Measurements from ENCODE around the gene SNTB2.

SNTB2 gene

GRCh38 chr16:69188236-69188549 lies 1.2 kb downstream of the SNTB2 start:
- Histone ChIP-seq H3K27ac (peak overlapping the region; percentile 79 to 87), H3K36me3 (no peaks in the 10 kb centered on the region), H3K9me3 (no peaks in the 10 kb centered on the region), H3K27me3 (no peaks in the 10 kb centered on the region), H3K4me1 (peaks cover 0 to 63% (median 47%) of the 10 kb centered on the region in 4 donors), H3K4me3 (peak overlapping the region; percentile 89 to 93)
- no peak for DNase-seq
- no peak for TF ChIP-seq CTCF (IDR thresholded peaks at IDR 0.05)
- intact Hi-C loops (cut with DNase I; ENCODE audit: low total_unique reads) = no loop called here

DNA sequence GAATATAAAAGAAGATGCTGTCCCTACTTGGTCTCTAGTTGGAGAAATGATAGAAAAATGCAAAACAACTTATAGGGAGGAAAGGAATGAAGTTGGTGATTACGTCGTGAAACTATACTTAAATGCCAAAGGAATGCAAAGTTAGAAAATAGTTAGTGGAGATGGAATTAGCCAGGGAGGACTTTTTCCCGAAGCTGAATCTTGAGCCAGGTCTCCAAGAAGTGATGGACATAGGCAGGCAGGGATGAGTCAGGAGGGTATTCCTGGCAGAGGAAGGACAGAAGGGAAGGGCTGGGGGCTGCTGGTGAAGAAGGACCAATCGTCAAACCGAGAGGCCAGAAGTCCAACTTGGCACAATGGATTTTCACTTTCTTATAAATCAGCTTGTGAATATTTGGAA lies 1.8 kb downstream of the SNTB2 start:
- DNase-seq = no peak
- intact Hi-C loops (cut with DNase I; ENCODE audit: low total_unique reads) = no loop called here
- Histone ChIP-seq H3K36me3 (no peaks in the 10 kb centered on the region), H3K4me3 (peak overlapping the region; percentile 89 to 93), H3K4me1 (peaks cover 0 to 63% (median 47%) of the 10 kb centered on the region in 4 donors), H3K9me3 (no peaks in the 10 kb centered on the region), H3K27me3 (no peaks in the 10 kb centered on the region), H3K27ac (peak overlapping the region; percentile 79 to 87)
- no peak for TF ChIP-seq CTCF (IDR thresholded peaks at IDR 0.05)

- H3K27ac ChIP-seq = no peak overlapping the region
- DNase-seq = no peak
- H3K9me3 ChIP-seq = no peaks in the 10 kb centered on the region
- no peak for TF ChIP-seq CTCF (IDR thresholded peaks at IDR 0.05)
- intact Hi-C loops (cut with DNase I; ENCODE audit: low total_unique reads) = no loop called here
- no peaks in the 10 kb centered on the region for H3K36me3 ChIP-seq
- H3K4me3 ChIP-seq = no peak overlapping the region
- no peaks in the 10 kb centered on the region for H3K27me3 ChIP-seq
- peaks cover 0 to 73% (median 53%) of the 10 kb centered on the region in 4 donors for H3K4me1 ChIP-seq
Measured at GRCh38 chr16:69190046-69190588, 3.2 kb downstream of the SNTB2 start.

GRCh38 chr16:69190598-69190997 lies 3.6 kb downstream of the SNTB2 start:
- no peaks in the 10 kb centered on the region for H3K27me3 ChIP-seq
- DNase-seq = no peak
- H3K36me3 ChIP-seq = no peaks in the 10 kb centered on the region
- H3K4me1 ChIP-seq = peaks cover 0 to 78% (median 58%) of the 10 kb centered on the region in 4 donors
- H3K4me3 ChIP-seq = no peak overlapping the region
- intact Hi-C loops (cut with DNase I; ENCODE audit: low total_unique reads) = no loop called here
- no peak overlapping the region for H3K27ac ChIP-seq
- TF ChIP-seq CTCF (IDR thresholded peaks at IDR 0.05) = no peak
- no peaks in the 10 kb centered on the region for H3K9me3 ChIP-seq

- H3K4me3 ChIP-seq = no peak overlapping the region
- H3K27ac ChIP-seq = no peak overlapping the region
- H3K4me1 ChIP-seq = peaks cover 0 to 80% (median 60%) of the 10 kb centered on the region in 4 donors
- TF ChIP-seq CTCF (IDR thresholded peaks at IDR 0.05) = no peak
- no peaks in the 10 kb centered on the region for H3K36me3 ChIP-seq
- no peaks in the 10 kb centered on the region for H3K9me3 ChIP-seq
- no peak for DNase-seq
- H3K27me3 ChIP-seq = no peaks in the 10 kb centered on the region
- intact Hi-C loops (cut with DNase I; ENCODE audit: low total_unique reads) = no loop called here
Measured at GRCh38 chr16:69191136-69191535, 4.2 kb downstream of the SNTB2 start.

- no peaks in the 10 kb centered on the region for H3K9me3 ChIP-seq
- H3K27me3 ChIP-seq = no peaks in the 10 kb centered on the region
- peaks cover 0 to 96% (median 51%) of the 10 kb centered on the region in 4 donors for H3K4me1 ChIP-seq
- H3K36me3 ChIP-seq = no peaks in the 10 kb centered on the region
- no peak for DNase-seq
- intact Hi-C loops (cut with DNase I; ENCODE audit: low total_unique reads) = no loop called here
- no peak for TF ChIP-seq CTCF (IDR thresholded peaks at IDR 0.05)
- peak overlapping the region in 1 of 2 donors; percentile 5 for H3K27ac ChIP-seq
- no peak overlapping the region for H3K4me3 ChIP-seq
Measured at GRCh38 chr16:69193855-69194254, 6.9 kb downstream of the SNTB2 start.

Measured in tibial artery (tissue), 4 donors.